ENCODE data around the gene WTIP.
A peak's percentile ranks its signal among the peaks of the same experiment; 100 is the strongest.
"Not testable (repeated sequence)": the region's sequence is repeated elsewhere in the genome, so short reads cannot be mapped to it uniquely, and the experiment has no call there.

WTIP gene

GRCh38 chr19:34504273-34504808 lies 22.8 kb downstream of the WTIP start:
- no peak for DNase-seq

GRCh38 chr19:34504809-34505291 lies 23.3 kb downstream of the WTIP start:
- DNase-seq: no peak

GRCh38 chr19:34505321-34506025 lies 23.9 kb downstream of the WTIP start:
- no peak for DNase-seq

GRCh38 chr19:34506026-34506370 lies 24.4 kb downstream of the WTIP start:
- DNase-seq: no peak

- no peak for DNase-seq
Observed at GRCh38 chr19:34507414-34508067, 26.0 kb downstream of the WTIP start.

GRCh38 chr19:34508540-34508939 lies 27.0 kb downstream of the WTIP start:
- DNase-seq: no peak

GRCh38 chr19:34510904-34511303 lies 29.3 kb downstream of the WTIP start:
- DNase-seq: not testable (repeated sequence)

GRCh38 chr19:34512254-34512822 lies 30.8 kb downstream of the WTIP start:
- no peak for DNase-seq

- DNase-seq: no peak
Observed at GRCh38 chr19:34513767-34514166, 32.2 kb downstream of the WTIP start.

- DNase-seq: no peak
Observed at GRCh38 chr19:34519602-34520001, 38.0 kb downstream of the WTIP start.

- no peak for DNase-seq
Observed at GRCh38 chr19:34523408-34523807, 41.9 kb downstream of the WTIP start.

GRCh38 chr19:34525001-34525400 lies 43.4 kb downstream of the WTIP start:
- no peak for DNase-seq

- no peak for DNase-seq
Observed at GRCh38 chr19:34534206-34534605, 52.6 kb downstream of the WTIP start.

- no peak for DNase-seq
Observed at GRCh38 chr19:34539396-34539795, 57.8 kb downstream of the WTIP start.

- no peak for DNase-seq
Observed at GRCh38 chr19:34540811-34541557, 59.4 kb downstream of the WTIP start.

GRCh38 chr19:34549833-34550232 lies 68.3 kb downstream of the WTIP start:
- DNase-seq: no peak

GRCh38 chr19:34555447-34555846 lies 73.9 kb downstream of the WTIP start:
- DNase-seq: no peak

GRCh38 chr19:34556488-34556887 lies 74.9 kb downstream of the WTIP start:
- DNase-seq: peak; percentile 53

- no peak for DNase-seq
Observed at GRCh38 chr19:34559045-34559444, 77.5 kb downstream of the WTIP start.

GRCh38 chr19:34560229-34560628 lies 78.7 kb downstream of the WTIP start:
- DNase-seq: no peak

Measured in stimulated activated CD8-positive, alpha-beta memory T cell treated with anti-CD3 and anti-CD28 coated beads, Interleukin-4, amount 100 ng/mL, for 48 hours (primary cell).